HG03558 (cell line): Measurements from ENCODE around the gene LONP1.

Source experiments
- ATAC-seq: cut with Tn5 transposase; IDR thresholded peaks from one replicate; pipeline ENCODE4 v1.9.1; 2021; ENCODE audit warnings: moderate number of reproducible peaks; ENCODE audit not compliant: unreplicated experiment; ENCODE audit errors: extremely low read depth

LONP1 gene

GRCh38 chr19:5661483-5661882 is 58.5 kb downstream of the LONP1 start:
- ATAC-seq = no peak

- no peak for ATAC-seq
Observed at GRCh38 chr19:5655412-5655811, 64.5 kb downstream of the LONP1 start.

DNA sequence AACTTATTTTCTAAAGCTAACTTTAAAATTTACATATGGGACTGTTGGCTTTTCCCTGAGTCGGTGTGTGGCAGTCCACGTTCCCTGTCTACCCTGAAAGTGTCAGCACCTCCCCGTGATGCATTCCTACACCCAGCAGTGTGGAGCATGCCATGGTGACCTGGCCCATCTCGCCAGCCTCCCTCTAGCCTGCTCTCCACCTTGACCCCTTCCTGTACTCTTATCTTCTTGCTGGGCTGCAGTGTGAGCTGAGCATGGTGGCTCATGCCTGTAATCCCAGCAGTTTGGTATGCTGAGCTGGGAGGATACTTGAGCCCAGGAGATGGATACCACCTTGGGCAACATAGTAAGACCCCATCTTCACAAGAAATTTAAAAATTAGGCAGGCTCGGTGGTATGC is 65.0 kb downstream of the LONP1 start:
- no peak for ATAC-seq

- ATAC-seq = no peak
Observed at GRCh38 chr19:5652261-5652660, 67.7 kb downstream of the LONP1 start.

DNA sequence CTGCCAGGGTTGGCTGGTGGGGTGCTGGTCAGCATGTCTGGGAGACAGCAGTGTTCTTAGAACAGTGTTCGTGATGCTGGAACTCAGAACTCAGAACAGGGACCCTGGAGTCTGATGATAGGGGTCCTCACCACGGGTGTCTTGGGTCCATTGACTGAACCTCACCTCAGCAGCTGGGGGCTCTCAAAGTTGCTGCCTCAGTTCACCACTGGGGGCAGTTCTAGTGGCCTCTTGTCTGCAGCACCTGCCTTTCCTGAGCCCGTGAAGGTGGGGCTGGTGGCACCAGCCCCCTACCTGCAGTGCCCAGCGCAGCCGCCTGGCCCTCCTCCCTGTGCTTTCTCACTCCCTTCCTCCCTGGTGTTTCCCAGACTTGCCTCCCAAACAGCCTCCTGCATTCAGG is 68.6 kb downstream of the LONP1 start:
- ATAC-seq = no peak

- no peak for ATAC-seq
Observed at GRCh38 chr19:5648464-5648863, 71.5 kb downstream of the LONP1 start.

DNA sequence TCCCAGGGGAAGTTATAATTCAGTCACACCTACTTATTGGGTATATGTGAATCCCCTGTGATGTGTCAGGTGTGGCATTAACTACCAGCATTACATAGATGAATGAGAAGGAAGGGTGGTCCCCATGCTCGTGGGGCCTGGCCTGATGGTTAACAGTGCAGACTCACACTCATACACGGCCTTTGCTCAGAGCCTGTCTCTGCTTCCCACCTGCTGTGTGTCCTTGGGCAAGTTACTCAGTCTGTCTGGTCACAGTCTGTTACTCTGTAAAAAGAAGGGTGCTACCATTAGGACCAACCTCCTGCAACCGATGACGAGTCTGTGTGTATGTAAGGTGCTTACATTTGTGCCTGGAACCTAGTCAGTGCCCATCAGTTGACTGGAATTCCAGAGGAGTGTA is 73.2 kb downstream of the LONP1 start:
- no peak for ATAC-seq

DNA sequence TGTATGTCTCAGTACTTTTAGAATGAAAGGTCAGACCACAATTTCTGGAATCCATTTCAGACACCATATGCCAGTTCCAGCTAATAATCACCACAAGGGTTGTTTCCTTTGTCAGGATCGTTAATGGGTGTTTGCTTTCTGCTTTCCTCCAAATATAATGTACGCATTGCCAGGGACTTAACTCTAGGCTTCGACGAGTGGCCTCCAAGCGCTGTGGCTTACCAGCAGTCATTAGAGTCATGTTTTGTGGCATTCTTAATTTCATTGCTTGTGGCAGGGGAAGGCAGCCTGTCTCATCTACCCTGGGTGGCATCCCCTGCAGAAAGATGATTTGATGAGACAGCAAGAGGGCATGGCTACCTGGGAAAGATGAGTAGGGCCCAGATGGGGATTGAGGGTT is 74.5 kb downstream of the LONP1 start:
- no peak for ATAC-seq

DNA sequence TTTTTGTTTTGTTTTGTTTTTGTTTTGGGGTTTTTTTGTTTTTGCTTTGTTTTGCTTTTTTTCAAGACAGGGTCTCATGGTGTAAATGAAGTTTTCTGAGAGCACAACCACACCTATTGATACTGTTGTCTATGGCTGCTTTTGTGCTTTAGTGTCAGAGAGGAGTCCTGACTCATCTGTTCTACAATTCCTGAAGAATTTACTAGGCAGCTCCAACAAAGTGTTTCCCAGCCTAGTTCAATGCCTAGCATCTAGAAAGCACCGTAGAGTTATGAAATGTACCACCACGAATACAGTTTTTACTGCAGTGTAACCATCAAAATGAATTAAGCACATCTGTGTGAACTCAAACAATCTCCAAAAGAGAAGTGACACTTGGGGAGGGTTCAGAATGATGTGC is 75.9 kb downstream of the LONP1 start:
- ATAC-seq = no peak

GRCh38 chr19:5643060-5643459 is 76.9 kb downstream of the LONP1 start:
- no peak for ATAC-seq

- ATAC-seq = no peak
Observed at GRCh38 chr19:5642204-5642603, 77.7 kb downstream of the LONP1 start.
